ENCODE measurements around the gene C15orf61.

Gene C15orf61

GRCh38 chr15:67512933-67513714 lies 7.8 kb upstream of the C15orf61 start:
- DNase-seq (ENCODE audit: low read depth), result no peak

- no peak for DNase-seq (ENCODE audit: low read depth)
These were observed 5.8 kb upstream of the C15orf61 start for GRCh38 chr15:67515090-67515489.

GRCh38 chr15:67515557-67515956 lies 5.4 kb upstream of the C15orf61 start:
- no peak for DNase-seq (ENCODE audit: low read depth)

- DNase-seq (ENCODE audit: low read depth), result no peak
These were observed 456 bp upstream of the C15orf61 start for GRCh38 chr15:67520321-67521028.

- no peak for DNase-seq (ENCODE audit: low read depth)
These were observed 1.0 kb downstream of the C15orf61 start for GRCh38 chr15:67521783-67522568.

- DNase-seq (ENCODE audit: low read depth), result no peak
These were observed 2.4 kb downstream of the C15orf61 start for GRCh38 chr15:67523330-67523729.

GRCh38 chr15:67524235-67524634 lies 3.3 kb downstream of the C15orf61 start:
- DNase-seq (ENCODE audit: low read depth), result no peak

- DNase-seq (ENCODE audit: low read depth), result no peak
These were observed 7.6 kb downstream of the C15orf61 start for GRCh38 chr15:67528513-67528912.

- no peak for DNase-seq (ENCODE audit: low read depth)
These were observed 10.5 kb downstream of the C15orf61 start for GRCh38 chr15:67531379-67531914.

- DNase-seq (ENCODE audit: low read depth), result no peak
These were observed 12.9 kb downstream of the C15orf61 start for GRCh38 chr15:67533873-67534272.

- no peak for DNase-seq (ENCODE audit: low read depth)
These were observed 13.4 kb downstream of the C15orf61 start for GRCh38 chr15:67534360-67534759.

- DNase-seq (ENCODE audit: low read depth), result no peak
These were observed 16.8 kb downstream of the C15orf61 start for GRCh38 chr15:67537771-67538170.

- DNase-seq (ENCODE audit: low read depth), result peak; percentile 53
These were observed 21.8 kb downstream of the C15orf61 start, which contains the start of gene MAP2K5 for GRCh38 chr15:67542420-67543347. MAP2K5 (plus strand) TSS chr15:67542703; CDS start chr15:67543336, 633 bp downstream.

- DNase-seq (ENCODE audit: low read depth), result no peak
These were observed 22.4 kb downstream of the C15orf61 start for GRCh38 chr15:67543348-67543718.

- DNase-seq (ENCODE audit: low read depth), result no peak
These were observed 23.5 kb downstream of the C15orf61 start for GRCh38 chr15:67544475-67544874.

GRCh38 chr15:67545864-67546263 lies 24.9 kb downstream of the C15orf61 start:
- no peak for DNase-seq (ENCODE audit: low read depth)

- DNase-seq (ENCODE audit: low read depth), result no peak
These were observed 26.1 kb downstream of the C15orf61 start for GRCh38 chr15:67547064-67547463.

GRCh38 chr15:67547836-67548235 lies 26.9 kb downstream of the C15orf61 start:
- no peak for DNase-seq (ENCODE audit: low read depth)

GRCh38 chr15:67548236-67548852 lies 27.4 kb downstream of the C15orf61 start:
- DNase-seq (ENCODE audit: low read depth), result no peak

GRCh38 chr15:67548862-67549651 lies 28.1 kb downstream of the C15orf61 start:
- DNase-seq (ENCODE audit: low read depth), result no peak
